WI38 (cell line): ENCODE results near the gene USP30.

Experiments used
- H3K4me3 ChIP-seq: 2 replicates; pipeline ENCODE4 v1.5.1; 2011; ENCODE audit warnings: low read depth, mild to moderate bottlenecking, control low read depth, low read length
- TF ChIP-seq, protein P1 (sequence below): IDR thresholded peaks from 2 replicates; pipeline ENCODE4 v1.5.1; 2012; ENCODE audit warnings: low read depth, mild to moderate bottlenecking, control low read depth, low read length

Gene USP30

DNA sequence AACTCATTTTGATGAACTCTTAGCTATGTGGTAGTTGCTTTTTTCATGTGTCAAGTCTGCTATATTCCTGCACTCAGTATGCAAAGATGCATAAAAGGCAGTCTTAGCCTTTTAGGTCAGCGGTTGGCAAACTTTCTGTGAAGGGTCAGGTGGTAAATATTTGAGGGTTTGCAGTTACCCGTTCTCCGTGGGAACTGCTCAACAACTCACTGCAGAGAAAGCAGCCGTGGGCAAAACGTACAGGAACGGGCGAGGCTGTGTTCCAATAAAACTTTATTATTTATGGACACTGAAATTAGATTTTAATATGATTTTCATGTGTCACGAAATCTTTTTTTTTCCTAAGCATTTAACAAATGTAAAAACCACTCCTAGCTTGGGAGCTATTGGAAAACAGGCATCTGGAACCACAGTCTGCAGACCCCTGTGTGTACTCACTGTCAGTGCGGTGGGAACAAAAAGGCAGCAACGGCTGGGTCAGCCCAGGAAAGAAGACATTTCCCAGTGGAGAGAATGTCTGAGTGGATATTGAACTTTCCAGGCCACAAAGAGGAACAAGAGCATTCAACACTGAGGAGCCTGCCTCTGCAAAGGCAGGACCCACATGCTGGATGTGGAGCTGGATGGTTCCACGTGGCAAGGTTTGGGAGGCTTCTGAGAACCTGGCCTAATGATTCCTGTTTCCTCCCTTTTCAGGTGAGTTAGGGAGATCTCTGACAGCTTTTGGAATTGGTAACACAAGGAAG, 60.5 kb downstream of the USP30 start:
- no peak overlapping the region for H3K4me3 ChIP-seq
- TF ChIP-seq, protein P1, sequence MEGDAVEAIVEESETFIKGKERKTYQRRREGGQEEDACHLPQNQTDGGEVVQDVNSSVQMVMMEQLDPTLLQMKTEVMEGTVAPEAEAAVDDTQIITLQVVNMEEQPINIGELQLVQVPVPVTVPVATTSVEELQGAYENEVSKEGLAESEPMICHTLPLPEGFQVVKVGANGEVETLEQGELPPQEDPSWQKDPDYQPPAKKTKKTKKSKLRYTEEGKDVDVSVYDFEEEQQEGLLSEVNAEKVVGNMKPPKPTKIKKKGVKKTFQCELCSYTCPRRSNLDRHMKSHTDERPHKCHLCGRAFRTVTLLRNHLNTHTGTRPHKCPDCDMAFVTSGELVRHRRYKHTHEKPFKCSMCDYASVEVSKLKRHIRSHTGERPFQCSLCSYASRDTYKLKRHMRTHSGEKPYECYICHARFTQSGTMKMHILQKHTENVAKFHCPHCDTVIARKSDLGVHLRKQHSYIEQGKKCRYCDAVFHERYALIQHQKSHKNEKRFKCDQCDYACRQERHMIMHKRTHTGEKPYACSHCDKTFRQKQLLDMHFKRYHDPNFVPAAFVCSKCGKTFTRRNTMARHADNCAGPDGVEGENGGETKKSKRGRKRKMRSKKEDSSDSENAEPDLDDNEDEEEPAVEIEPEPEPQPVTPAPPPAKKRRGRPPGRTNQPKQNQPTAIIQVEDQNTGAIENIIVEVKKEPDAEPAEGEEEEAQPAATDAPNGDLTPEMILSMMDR: no peak

DNA sequence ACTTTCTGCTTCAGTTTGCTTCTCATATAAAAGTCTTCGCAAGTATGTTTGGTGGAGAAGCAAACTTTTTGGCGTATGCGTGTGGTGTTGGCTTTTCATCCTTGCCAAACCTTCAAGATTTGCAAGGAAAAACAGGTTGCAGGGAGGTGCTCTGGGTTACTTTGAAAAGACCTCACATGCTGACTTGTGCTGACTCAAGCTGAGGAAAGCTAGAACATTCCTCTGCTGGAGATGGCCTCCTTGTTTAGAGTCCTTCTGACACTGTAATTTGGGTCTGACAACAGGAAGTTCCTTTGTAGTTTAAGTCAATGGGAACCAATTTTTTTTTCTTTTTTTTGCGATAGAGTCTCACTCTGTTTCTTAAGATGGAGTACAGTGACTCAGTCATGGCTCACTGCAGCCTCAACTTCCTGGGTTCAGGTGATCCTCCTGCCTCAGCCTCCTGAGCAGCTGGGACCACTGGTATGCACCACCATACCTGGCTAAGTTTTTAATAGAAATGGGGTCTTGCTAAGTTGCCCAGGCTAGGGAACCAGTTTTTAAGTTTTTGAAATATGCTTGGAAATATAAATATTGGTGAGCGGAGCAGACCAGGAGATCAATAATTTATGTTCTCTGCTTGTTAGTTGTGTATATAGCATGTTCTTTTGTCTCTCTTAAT, 61.4 kb downstream of the USP30 start:
- TF ChIP-seq, protein P1: no peak
- no peak overlapping the region for H3K4me3 ChIP-seq

DNA sequence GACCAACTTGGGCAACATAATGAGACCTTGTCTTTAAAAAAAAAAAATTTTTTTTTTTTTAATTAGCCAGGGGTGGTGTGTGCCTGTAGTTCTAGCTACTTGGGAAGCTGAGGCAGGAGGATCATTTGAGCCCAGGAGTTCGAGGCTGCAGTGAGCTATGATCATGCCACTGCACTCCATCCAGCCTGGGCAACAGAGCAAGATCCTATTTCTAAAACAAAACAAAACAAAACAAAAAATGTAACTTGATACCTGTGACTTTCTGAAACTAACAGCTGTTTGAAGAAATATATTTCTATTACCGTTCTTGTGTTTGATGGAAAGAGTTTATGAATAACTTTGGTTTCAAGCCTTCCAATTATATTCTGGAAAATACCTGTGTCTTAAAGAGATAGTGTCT, 62.3 kb downstream of the USP30 start:
- no peak overlapping the region for H3K4me3 ChIP-seq
- TF ChIP-seq, protein P1: no peak

DNA sequence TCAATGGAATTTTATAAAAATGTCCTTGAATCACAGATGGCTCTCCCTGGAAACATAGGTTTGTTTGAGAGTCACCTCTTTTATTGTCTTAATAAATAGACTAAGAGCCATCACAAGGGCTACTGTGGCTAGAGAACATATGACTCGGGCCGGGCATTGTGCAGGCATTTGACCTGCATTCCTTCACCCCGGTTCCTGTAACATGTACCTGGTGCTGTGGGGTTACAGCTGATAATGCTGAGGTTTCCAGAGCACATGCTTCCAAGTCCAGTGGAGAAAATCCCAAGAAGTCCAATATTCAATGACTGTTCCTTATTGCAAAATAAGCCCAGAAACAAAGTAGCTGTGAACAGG, 63.0 kb downstream of the USP30 start:
- no peak overlapping the region for H3K4me3 ChIP-seq
- TF ChIP-seq, protein P1: no peak

DNA sequence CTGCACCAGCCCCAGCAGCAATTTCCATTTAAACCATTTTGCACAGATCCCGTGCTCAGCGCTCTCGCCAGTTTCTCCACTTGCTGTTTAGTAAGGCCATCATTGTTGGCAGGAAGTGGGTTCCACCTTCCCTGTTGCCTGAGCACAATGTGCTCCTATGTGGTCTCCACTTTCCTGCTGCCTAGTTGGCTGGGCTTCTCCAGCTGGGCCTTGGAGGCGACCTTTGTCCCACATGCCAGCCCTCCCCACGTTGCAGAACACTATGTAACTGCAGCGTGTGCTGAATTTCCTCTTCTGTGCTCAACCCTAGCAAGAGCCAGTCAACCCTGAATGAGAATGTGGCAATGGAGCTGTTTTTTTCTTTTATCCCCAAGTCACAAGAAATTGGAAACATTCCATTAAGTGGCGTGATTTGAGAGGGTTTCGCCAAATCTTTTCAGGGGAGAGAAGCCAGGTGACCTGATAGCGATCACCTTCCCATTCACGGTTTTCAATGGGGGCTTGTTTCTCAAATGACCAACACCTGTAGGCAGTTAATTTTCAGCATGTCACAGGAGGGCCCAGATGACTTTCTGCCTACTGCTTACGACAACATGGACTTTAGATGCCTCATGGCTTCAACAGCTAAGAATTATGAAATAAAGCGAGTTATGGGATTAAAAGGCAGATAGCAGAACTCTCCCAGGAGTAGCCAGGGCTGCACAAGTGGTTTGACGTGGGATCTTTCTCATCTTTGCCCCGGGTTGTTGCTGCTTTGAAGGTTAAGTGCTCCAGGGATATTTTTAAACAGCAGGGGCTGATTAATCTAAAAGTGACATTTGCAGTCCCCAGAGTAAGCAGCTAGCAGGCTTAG, 63.6 kb downstream of the USP30 start, which contains the start of gene ACACB:
ACACB (plus strand) TSS at position 830 of the 853 bp plus-strand sequence. CDS start 22,819 bp downstream, outside the sequence.
- no peak within 1 kb of the TSS for H3K4me3 ChIP-seq
- TF ChIP-seq, protein P1: no peak

DNA sequence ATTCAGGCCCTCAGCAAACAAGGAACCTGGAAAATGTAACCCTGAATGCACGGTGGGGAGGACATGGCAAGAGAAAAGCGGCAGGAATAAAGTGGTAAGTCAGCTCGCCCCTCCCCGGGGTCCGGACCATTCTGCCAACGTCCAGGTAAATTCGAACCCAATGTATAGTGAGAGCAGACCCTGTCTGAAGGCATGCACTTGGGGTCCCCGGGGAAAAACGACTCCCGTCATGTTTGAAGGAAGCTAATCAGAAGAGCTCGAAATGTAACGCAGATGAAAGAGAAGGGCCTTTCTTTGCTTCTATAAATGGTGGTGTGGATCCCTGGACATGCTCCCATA, 64.2 kb downstream of the USP30 start:
- no peak overlapping the region for H3K4me3 ChIP-seq
- TF ChIP-seq, protein P1: no peak
